MCF 10A (cell line): Measurements from ENCODE around the gene SEMA4D. TPM values are rescaled to one million over a fixed set of nuclear protein-coding genes. Genes with fewer than 3 reads are reported as not detected.

ENCODE experiments used
- BruUV-seq: library from RNA; stranded (reverse); fragments of 400-500 nt; replicated peaks from 2 replicates; lab custom pipeline; 2021; lab: Mats Ljungman, UMichigan
- CTCF ChIA-PET: fragments of 300-600 bp; sonication (Branson Sonifier 250); formaldehyde crosslinking; extraction: SDS; loops from one replicate; lab custom pipeline; 2021; ENCODE audit warnings: antibody characterized with exemption, inconsistent platforms; lab: Yijun Ruan, JAX
- POLR2A ChIA-PET: fragments of 300-600, 350-650 bp; sonication (Branson Sonifier 250); formaldehyde crosslinking; extraction: SDS; loops from one replicate; lab custom pipeline; 2020; ENCODE audit warnings: antibody characterized with exemption, inconsistent platforms; lab: Yijun Ruan, JAX
- DNase-seq: peaks from one replicate; pipeline ENCODE4 v3.0.0-alpha.2; 2018; ENCODE audit not compliant: unreplicated experiment
- H3K27ac Mint-ChIP-seq: one replicate; pipeline ENCODE4 v1.8.0; 2022; ENCODE audit warnings: mild to moderate bottlenecking, low read depth, mixed read lengths; ENCODE audit not compliant: unreplicated experiment
- H3K27me3 Mint-ChIP-seq: one replicate; pipeline ENCODE4 v1.8.0; 2022; ENCODE audit warnings: mixed read lengths; ENCODE audit not compliant: insufficient read depth, unreplicated experiment
- H3K36me3 Mint-ChIP-seq: one replicate; pipeline ENCODE4 v1.8.0; 2022; ENCODE audit warnings: mild to moderate bottlenecking, moderate library complexity, mixed read lengths; ENCODE audit not compliant: insufficient read depth, unreplicated experiment
- H3K4me1 Mint-ChIP-seq: one replicate; pipeline ENCODE4 v1.8.0; 2022; ENCODE audit warnings: mixed read lengths; ENCODE audit not compliant: insufficient read depth, unreplicated experiment
- H3K4me3 Mint-ChIP-seq: one replicate; pipeline ENCODE4 v1.8.0; 2022; ENCODE audit warnings: mild to moderate bottlenecking, moderate library complexity, mixed read lengths; ENCODE audit not compliant: unreplicated experiment
- H3K9me3 Mint-ChIP-seq: one replicate; pipeline ENCODE4 v1.8.0; 2022; ENCODE audit warnings: mixed read lengths; ENCODE audit not compliant: unreplicated experiment
- CTCF ChIP-seq: fragments of 200-600 bp; IDR thresholded peaks from one replicate; pipeline ENCODE4 v1.8.0; 2022; ENCODE audit warnings: antibody characterized with exemption, mild to moderate bottlenecking; ENCODE audit not compliant: unreplicated experiment
- intact Hi-C: fragments of 100-400 bp; cut with micrococcal nuclease; formaldehyde crosslinking; loops from 2 replicates; pipeline ENCODE4 v1.14.1; 2022
- total RNA-seq: library from RNA; stranded (reverse); gene quantifications from 2 replicates; pipeline ENCODE4 v1.2.3, GENCODE V29; 2022

Gene SEMA4D
- total RNA-seq, 1 experiment from 2014 or later = 4.2 TPM

GRCh38 chr9:89330513-89330912 is 167.4 kb downstream of the SEMA4D start:
- Mint-ChIP-seq H3K36me3 (peaks cover 88% of the 10 kb centered on the region), H3K4me3 (no peak overlapping the region), H3K27me3 (no peaks in the 10 kb centered on the region), H3K9me3 (no peaks in the 10 kb centered on the region), H3K27ac (no peak overlapping the region), H3K4me1 (no peaks in the 10 kb centered on the region)
- CTCF ChIA-PET = no interaction called here
- DNase-seq = no peak
- POLR2A ChIA-PET = interaction anchor here (0.6 kb wide), 1 partner anchor 83 kb away, joined by 5 read pairs; no protein-coding TSS in a partner anchor
- intact Hi-C loops = no loop called here
- no peak for TF ChIP-seq CTCF
- no TSS peak for BruUV-seq

GRCh38 chr9:89329917-89330316 is 168.0 kb downstream of the SEMA4D start:
- BruUV-seq = no TSS peak
- Mint-ChIP-seq H3K4me1 (no peaks in the 10 kb centered on the region), H3K36me3 (peaks cover 84% of the 10 kb centered on the region), H3K9me3 (no peaks in the 10 kb centered on the region), H3K27ac (no peak overlapping the region), H3K4me3 (no peak overlapping the region), H3K27me3 (no peaks in the 10 kb centered on the region)
- CTCF ChIA-PET = interaction anchor here (1.6 kb wide), 1 partner anchor 219 kb away, joined by 5 read pairs; no protein-coding TSS in a partner anchor
- no peak for TF ChIP-seq CTCF
- POLR2A ChIA-PET = interaction anchor here (0.6 kb wide), 1 partner anchor 10 kb away, joined by 3 read pairs; no protein-coding TSS in a partner anchor
- DNase-seq = no peak
- intact Hi-C loops = no loop called here

GRCh38 chr9:89328064-89328463 is 169.8 kb downstream of the SEMA4D start:
- Mint-ChIP-seq H3K36me3 (peaks cover 65% of the 10 kb centered on the region), H3K4me3 (no peak overlapping the region), H3K27ac (no peak overlapping the region), H3K27me3 (no peaks in the 10 kb centered on the region), H3K4me1 (peaks cover 7% of the 10 kb centered on the region), H3K9me3 (no peaks in the 10 kb centered on the region)
- ChIA-PET CTCF (interaction anchor here (0.6 to 1.2 kb wide), 2 partner anchors 20 to 147 kb away, joined by 4 read pairs; no protein-coding TSS in a partner anchor), POLR2A (interaction anchor here (1.1 kb wide), 1 partner anchor 9 kb away, joined by 6 read pairs; the partner anchor contains the start of gene SECISBP2)
- intact Hi-C loops = no loop called here
- TF ChIP-seq CTCF = no peak
- DNase-seq = peak; percentile 45
- no TSS peak for BruUV-seq

- no peak for DNase-seq
- no peak overlapping the region for H3K27ac Mint-ChIP-seq
- H3K36me3 Mint-ChIP-seq = peaks cover 61% of the 10 kb centered on the region
- TF ChIP-seq CTCF = no peak
- intact Hi-C loops = no loop called here
- no peaks in the 10 kb centered on the region for H3K27me3 Mint-ChIP-seq
- ChIA-PET CTCF (interaction anchor here (0.6 to 5.6 kb wide), 2 partner anchors 224 to 251 kb away, joined by 3 to 33 read pairs; no protein-coding TSS in a partner anchor), POLR2A (interaction anchor here (0.9 kb wide), 1 partner anchor 223 kb away, joined by 3 read pairs; no protein-coding TSS in a partner anchor)
- no peak overlapping the region for H3K4me3 Mint-ChIP-seq
- H3K4me1 Mint-ChIP-seq = peaks cover 19% of the 10 kb centered on the region
- BruUV-seq = no TSS peak
- H3K9me3 Mint-ChIP-seq = no peaks in the 10 kb centered on the region
Measured at GRCh38 chr9:89325733-89326132, 172.2 kb downstream of the SEMA4D start.
